HG03432 (cell line): ENCODE results near the gene PINLYP.
A peak's percentile ranks its signal among the peaks of the same experiment; 100 is the strongest.

Experiments
- ATAC-seq: cut with Tn5 transposase; IDR thresholded peaks from one replicate; pipeline ENCODE4 v1.9.1; 2021; ENCODE audit warnings: mild to moderate bottlenecking, moderate library complexity; ENCODE audit not compliant: unreplicated experiment

The PINLYP gene

DNA sequence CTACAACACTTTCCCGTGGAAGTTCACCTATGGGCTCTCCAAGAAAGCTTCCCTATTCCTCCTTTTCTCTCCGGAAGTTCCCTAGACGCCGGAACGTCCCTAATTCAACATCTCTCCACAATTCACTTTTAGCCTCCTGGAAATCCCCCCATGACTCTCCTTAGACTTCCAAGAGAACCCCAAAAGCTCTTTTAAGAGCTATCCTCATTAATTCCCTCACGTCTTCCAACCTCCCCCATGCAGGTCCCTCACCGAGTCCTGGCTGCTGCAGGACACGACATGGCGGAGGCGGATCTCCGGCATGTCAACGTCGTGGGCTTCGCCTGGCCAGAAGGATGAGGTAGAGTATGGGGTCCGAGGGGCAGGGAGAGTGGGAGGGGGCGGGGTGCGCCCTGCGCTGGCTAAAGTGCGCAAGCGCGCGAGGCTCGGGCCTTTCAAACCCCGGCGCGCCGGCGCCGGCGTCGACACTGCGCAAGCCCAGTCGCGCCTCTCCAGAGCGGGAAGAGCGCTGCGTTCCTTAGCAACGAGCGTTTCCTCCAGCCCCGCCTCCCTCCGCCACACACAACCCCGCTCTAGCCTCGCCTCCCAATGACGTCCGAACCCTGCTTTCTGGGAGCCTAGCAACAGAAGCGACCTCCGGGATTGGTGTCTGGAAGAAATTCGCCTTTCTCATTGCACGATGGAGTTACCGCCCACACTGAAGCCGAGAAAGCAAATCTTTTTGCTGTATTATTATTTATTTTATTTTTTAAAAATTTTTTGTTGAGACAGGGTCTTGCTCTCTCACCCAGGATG is at the start of gene PINLYP, which contains the start of gene XRCC1:
Gene PINLYP, plus strand, starts transcription at position 646 of the 795 bp plus-strand sequence. CDS start 1,391 bp downstream, outside the sequence.
Gene XRCC1, minus strand, starts transcription at position 372 of the 795 bp plus-strand sequence. Its CDS starts 69 bp downstream, at position 303.
- ATAC-seq = peak; percentile 95

DNA sequence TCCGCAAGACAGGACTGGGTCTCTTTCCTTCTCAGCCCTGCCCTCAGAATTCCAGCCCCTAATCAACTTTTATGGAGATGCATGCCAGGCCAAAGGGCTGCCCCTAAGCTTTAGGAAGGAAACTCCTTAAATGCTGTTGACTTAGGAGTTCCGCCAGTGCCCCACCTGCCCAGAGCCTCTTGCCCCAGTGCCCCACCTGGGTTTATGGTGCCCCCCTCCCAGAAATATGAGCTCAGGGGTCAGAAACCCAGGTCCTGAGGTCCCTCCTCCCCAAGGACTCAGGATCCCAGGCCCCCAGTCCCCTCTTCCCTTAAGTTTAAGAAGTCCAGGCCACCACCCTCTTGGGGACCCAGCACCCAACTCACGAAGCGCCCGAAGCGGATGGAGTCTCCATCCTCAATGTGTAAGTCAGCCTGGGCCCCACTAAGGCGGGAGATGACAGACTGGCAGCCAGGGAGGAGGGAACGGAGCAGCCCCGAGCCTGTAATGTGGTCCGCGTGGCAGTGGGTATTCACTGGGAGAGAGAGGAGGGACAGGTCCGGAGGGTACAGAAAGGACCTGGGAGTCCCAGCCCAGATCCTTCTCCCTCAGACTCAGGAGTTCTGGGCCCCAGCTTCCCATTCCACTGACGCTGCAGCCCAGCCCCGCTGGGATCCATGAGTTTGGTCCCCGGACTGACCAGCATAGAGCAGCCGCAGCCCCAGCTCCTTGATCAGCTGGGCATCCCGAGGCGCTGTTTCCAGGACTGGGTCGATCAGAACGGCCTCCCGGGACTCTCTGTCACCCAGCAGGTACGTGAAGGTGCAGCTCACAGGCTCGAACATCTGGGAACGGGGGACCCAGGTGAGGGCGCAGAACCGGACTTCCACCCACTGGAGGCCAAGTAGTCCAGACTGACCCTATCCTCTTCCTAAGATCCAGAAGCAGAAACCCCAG is 49.5 kb upstream of the PINLYP start:
- ATAC-seq = no peak

DNA sequence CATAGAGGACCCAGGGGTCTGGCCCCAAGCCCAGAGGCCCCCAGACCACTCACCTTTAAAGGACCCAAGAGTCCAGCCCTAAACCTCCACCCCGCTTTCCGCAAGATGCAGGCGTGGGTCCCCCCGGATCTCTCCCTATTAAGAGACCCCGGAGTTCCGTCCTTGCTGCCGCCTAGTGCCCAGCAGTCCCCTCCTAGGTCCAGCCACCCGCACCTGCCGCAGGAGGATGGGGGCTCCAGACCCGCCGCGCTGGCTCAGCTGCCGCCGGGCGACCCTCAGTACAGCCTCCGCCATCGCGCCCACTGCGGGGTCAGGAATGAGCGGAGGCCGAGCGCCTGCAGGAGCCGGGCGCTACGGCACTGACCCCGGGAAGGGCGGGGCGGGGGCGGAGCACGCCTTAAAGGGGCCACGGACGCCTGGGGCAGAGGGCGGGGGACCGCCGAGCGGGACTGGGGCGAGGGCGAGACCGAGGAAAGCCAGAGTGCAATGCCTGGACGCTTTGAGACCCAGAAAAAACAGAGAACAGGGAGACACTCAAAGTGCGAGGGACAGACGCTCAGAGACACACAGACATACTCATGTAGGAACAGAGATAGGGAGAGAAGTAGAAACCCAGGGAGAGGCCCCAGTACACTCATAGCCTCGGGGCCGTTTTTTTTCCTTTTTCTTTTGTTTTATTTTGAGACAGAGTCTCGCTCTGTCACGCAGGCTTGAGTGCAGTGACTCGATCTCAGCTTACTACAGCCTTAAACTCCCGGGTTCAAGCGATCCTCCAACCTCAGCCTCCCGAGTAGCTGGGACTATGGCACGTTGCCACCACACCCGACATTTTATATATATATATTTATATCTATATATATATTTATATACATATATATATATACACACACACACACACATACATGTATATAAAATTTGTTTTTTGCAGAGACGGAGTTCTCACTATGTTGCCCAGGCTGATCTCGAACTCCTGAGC is 48.4 kb upstream of the PINLYP start, which contains the start of gene ETHE1:
Gene ETHE1, minus strand, starts transcription at position 318 of the 976 bp plus-strand sequence. Its CDS starts 24 bp downstream, at position 294.
- peak; percentile 83 for ATAC-seq

DNA sequence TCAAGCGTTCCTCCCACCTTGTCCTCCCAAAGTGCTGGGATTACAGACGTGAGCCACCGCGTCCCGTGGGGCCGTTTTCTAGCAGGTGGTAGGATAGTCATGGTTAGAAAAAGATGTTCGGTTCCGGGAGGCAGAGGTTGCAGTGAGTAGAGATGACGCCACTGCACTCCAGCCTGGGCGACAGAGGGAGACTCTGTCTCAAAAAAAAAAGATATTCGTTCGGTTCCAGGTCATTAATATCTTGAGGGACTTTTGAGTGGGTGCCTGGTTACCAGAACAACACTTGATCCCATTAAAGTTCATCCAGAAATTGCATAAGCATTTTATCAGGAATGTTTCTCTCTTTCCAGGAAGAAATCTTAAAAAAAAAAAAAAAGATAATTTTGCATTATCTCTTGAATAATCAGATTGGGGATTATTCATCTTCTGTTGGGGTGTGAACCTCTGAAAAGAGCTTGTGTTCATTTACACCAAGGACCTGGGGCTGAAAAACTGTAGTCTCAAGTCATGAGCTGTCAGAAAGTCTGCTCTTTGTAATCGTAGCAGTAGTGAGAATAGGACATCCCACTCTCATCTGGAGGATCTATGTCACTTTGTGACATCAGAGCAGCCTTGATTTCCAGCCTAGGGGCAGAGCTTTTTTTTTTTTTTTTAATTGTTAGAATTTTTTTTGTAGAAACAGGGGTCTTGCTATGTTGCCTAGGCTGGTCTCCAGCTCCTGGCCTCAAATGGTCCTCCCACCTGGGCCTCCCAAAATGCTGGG is 47.6 kb upstream of the PINLYP start:
- ATAC-seq = no peak

GRCh38 chr19:43532571-43532961 is 43.0 kb upstream of the PINLYP start:
- peak; percentile 26 for ATAC-seq

DNA sequence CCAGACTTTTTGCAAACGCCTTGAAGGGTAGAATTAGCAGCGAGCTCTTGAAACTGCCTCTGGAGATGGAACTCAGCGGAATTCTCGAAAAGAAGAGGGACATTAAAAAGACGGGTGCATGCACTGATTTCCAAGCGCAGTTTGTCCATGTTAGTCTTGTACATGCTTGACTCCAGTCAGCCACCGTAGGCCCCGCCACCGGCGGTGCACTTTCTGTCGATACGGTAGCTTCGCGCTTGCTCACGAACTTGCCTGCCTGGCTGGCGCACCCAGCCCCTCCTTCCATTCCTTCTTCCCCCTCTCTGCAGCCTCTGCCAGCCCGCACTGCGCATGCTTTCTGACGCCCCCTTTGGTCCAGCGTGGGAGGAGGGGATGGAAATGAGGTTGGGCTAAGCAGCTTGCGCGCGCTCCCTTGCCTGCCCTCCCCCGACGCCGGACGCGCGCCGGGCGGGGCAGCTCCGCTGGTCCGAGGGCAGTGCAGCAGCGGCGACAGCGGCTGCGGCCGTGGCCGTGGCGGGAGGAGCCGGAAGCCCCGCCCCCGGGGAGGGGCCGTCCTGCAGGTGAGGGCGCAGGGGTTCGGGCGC is 42.5 kb upstream of the PINLYP start, which contains the start of gene ZNF575:
Gene ZNF575, plus strand, starts transcription at position 227 of the 584 bp plus-strand sequence. CDS start 1,235 bp downstream, outside the sequence.
- peak; percentile 62 for ATAC-seq

DNA sequence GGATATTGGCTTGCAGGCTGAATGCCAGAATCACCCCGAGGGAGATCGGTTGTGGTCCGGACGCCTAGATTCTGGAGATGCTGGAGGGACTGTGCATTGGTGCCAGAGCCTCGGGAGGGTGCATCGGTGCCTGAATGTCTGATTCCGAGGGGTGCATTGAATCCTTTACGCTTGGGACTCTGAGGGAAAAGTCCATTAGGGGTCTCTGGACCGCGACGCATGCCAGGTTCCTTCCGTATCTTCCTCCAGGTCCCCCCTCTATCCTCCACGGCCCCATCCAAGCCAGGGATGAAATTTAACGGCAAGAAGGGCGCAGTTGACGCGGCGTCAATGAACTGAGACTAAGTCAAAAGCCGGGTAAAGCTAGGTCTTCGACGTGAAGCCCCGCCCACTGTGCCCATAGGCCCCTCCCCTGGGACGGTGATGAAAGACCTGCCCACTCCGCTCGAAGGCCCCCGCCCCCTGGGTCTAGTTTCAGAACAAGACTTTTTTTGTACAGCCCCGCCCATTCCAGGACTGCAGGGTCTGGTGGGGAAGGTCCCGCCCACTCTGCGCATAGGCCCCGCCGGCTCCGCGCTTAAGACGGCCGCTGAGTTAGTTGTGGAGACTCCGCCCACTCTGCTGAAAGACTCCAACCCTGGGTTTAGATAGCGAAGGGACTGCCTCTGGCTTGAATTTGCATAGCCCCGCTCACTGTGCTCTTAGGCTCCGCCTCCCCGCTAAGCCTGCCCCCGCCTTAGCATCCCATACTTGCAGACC is 41.9 kb upstream of the PINLYP start:
- ATAC-seq = peak; percentile 63

GRCh38 chr19:43534305-43534815 is 41.2 kb upstream of the PINLYP start:
- ATAC-seq = no peak

GRCh38 chr19:43534816-43535761 is 40.5 kb upstream of the PINLYP start:
- ATAC-seq = no peak

- ATAC-seq = no peak
Observed at GRCh38 chr19:43538922-43539321, 36.7 kb upstream of the PINLYP start.

DNA sequence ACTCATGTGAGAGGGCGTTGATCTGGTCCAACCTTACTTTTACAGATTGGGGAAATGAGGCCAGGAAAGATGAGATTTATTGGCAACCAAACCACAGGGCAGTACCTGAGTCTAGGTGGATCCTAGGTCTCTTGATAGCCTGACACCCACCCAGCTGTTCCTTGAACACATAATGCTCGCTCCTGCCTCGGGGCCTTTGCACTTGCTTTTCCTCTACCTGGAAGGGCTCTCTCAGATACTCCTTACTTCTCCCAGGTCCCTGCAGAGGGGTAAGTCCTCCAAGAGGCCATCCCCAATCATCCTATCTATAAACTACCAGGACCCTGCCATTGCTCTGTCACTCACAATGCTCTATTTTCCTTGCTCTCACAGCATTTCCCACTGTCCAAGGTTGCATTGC is 35.2 kb upstream of the PINLYP start:
- ATAC-seq = no peak

DNA sequence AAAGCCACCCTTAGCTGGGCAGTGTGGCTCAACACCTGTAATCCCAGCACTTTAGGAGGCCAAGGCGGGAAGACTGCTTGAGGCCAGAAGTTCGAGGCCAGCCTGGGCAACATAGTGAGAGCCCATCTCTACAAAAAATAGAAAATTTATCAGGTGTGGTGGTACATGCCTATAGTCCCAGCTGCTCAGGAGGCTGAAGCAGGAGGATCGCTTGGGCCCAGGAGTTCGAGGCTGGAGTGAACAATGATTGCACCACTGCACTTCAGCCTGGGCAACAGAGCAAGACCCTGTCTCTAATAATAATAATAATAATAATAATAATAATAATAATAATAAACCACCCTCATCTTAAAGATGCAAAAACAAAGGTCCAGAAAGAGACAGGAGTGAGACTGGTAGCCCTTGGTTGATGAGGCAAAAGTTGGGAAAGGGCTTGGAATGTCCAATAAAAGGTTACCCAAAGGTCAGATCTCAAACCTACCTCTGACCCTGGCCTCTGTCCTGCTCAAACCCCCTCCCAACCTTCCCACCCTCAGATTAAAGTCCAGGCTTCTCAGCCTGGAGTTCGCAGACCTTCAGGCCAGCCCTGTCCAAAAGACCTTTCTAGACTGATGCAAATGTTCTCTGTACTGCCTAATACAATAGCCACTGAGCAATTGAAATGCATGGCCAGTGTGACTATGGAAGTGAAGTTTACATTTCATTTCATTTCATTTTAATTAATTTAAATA is 33.5 kb upstream of the PINLYP start:
- ATAC-seq = no peak

DNA sequence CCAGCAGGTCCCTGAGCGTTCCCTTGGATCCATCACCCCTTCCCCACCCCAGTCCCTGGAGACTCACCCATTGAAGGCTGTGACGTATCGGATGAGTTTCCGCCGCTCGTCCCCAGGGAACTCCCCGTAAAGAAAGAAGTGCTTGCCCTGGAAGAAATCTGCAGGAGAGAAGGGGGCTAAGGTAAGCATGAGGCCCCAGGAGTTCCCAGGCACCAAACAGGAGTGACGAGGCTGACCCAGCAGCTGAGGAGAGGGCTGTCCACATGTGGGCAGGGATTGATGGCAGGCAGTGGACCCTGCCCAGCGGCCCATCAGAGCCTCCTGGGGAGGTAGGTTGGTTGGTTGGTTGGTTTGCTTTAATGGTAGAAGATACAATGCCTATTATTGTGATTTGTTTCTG is 31.5 kb upstream of the PINLYP start:
- ATAC-seq = no peak

GRCh38 chr19:43545276-43545675 is 30.3 kb upstream of the PINLYP start:
- ATAC-seq = no peak

DNA sequence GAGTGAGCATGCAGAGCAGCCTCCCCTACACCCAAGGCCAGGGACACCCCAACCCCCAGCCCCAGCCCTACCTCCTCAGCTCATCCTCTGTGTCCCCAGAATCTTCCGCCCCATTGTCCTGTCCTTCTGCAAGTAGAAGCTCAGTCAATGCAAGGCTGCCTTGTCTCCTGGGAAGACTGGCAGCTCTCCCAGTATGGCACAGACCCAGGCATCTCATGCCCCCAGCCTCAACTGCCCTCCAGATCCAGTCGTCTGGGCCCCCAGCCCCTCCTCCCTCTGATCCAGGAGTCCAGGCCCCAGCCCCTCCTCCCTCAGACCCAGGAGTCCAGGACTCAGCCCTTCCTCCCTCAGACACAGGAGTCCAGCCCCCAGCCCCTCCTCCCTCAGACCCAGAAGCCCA is 29.6 kb upstream of the PINLYP start:
- ATAC-seq = no peak

DNA sequence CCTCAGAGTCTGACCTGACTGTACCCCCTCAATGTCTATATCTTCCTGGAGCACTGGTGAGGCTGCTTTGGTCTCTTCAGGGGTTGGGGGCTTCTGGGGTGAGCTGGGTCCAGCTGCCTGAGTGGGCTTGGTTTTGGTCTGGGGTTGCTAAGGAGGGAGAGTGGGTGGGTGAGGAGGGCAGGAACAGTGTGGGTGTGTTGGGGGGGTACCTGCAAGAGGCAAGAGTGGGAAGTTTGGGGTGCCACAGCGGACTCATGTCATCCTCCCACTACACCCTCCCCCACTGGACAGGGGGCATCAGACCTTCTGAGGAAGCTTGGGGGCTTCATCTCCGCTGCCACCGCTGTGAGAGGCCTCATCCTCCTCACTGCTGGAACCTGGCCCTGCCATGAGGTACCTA is 29.0 kb upstream of the PINLYP start:
- ATAC-seq = no peak
